ENCODE measurements around the gene ATAT1.

- TF ChIP-seq CSRNP3 (CRISPR knock-in tag; IDR thresholded peaks at IDR 0.05) (no peak), PATZ1 (CRISPR knock-in tag; IDR thresholded peaks at IDR 0.05; ENCODE audit: borderline replicate concordance) (no peak), ZC3H10 (CRISPR knock-in tag; IDR thresholded peaks at IDR 0.05) (no peak), ZFP30 (CRISPR knock-in tag; IDR thresholded peaks at IDR 0.05) (no peak), TOX (CRISPR knock-in tag; IDR thresholded peaks at IDR 0.05; ENCODE audit: borderline replicate concordance) (no peak)
Observed at GRCh38 chr6:30655743-30656094, 29.0 kb downstream of the ATAT1 start.
